ENCODE measurements around the gene IMPA2. TPM values are rescaled to one million over a fixed set of nuclear protein-coding genes. Genes with fewer than 3 reads are reported as not detected.

The IMPA2 gene
- total RNA-seq, 1 donor from 2014 or later: 41.9 TPM

DNA sequence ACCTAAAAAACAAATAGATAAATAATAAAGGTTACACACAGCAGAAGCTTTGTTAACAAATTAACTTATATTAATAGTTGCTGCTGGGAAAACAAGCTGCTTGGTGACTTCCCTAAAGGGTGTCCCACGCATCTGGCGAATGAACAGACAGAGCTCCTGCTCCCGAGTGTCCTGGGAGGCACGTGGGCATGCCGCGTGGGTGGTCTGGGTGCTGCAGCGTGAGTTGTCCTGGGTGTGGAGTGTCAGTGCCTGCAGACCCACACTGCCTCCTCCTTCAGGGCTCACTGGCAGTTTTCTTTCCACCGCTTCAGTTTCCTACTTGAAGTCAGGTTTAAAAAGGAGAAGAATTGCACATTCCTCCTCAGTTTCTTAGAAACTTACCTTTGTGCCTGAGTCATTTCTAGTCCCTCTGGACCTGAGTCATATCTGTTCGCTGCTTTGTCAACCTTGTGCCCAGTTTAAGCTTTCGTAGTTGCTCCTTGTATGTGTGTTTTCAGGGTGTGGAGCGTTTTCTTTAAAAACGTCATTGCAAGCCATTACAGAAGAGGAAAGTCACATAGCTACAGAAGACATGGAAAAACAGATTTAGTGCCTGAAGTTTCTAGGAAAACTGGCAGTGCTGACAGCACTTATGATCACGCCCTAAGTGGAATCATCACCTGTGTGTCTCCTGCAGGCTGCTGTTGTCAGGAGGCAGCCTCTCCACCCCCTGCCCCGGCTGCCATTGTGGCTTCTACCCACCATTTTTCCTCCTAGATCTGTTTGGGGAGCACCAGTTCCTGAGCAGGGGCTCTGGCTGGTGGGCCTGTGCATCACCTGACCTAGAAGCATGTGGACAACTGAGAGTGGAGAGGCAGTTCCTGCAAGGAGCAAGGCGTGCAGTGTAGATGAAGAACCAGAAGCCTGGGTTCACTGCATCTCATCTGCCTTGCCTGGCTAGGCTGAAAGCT, 24.5 kb downstream of the IMPA2 start:
- Histone ChIP-seq H3K79me2 (ENCODE audit: low read depth) (no peaks in the 10 kb centered on the region), H2AFZ (replicated peaks) (no peak overlapping the region), H3K9ac (no peak overlapping the region), H3K27ac (no peak overlapping the region), H3K4me1 (no peaks in the 10 kb centered on the region), H3K4me2 (no peak overlapping the region), H3K36me3 (no peaks in the 10 kb centered on the region), H3K4me3 (no peak overlapping the region), H3F3A (ENCODE audit: low read depth) (no peaks in the 10 kb centered on the region), H4K20me1 (ENCODE audit: low read depth) (peaks cover 12% of the 10 kb centered on the region), H3K27me3 (no peaks in the 10 kb centered on the region), H3K9me3 (ENCODE audit: low read depth) (no peaks in the 10 kb centered on the region)
- H3K9me3 Mint-ChIP-seq: no peaks in the 10 kb centered on the region
- peaks cover 2% of the 10 kb centered on the region for H3K27me3 Mint-ChIP-seq (ENCODE audit: insufficient read depth, low read depth)
- no peak for DNase-seq (ENCODE audit: low spot score)
- H3K36me3 Mint-ChIP-seq: peaks cover 18% of the 10 kb centered on the region
- H3K4me3 Mint-ChIP-seq: no peak overlapping the region
- TF ChIP-seq EZH2phosphoT487 (IDR thresholded peaks at IDR 0.05): no peak
- no peak for TF ChIP-seq EZH2 (IDR thresholded peaks at IDR 0.05)
- TF ChIP-seq, protein P1, sequence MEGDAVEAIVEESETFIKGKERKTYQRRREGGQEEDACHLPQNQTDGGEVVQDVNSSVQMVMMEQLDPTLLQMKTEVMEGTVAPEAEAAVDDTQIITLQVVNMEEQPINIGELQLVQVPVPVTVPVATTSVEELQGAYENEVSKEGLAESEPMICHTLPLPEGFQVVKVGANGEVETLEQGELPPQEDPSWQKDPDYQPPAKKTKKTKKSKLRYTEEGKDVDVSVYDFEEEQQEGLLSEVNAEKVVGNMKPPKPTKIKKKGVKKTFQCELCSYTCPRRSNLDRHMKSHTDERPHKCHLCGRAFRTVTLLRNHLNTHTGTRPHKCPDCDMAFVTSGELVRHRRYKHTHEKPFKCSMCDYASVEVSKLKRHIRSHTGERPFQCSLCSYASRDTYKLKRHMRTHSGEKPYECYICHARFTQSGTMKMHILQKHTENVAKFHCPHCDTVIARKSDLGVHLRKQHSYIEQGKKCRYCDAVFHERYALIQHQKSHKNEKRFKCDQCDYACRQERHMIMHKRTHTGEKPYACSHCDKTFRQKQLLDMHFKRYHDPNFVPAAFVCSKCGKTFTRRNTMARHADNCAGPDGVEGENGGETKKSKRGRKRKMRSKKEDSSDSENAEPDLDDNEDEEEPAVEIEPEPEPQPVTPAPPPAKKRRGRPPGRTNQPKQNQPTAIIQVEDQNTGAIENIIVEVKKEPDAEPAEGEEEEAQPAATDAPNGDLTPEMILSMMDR (IDR thresholded peaks at IDR 0.05): no peak
- H3K27ac Mint-ChIP-seq: peak overlapping the region; percentile 35
- peaks cover 11% of the 10 kb centered on the region for H3K4me1 Mint-ChIP-seq

DNA sequence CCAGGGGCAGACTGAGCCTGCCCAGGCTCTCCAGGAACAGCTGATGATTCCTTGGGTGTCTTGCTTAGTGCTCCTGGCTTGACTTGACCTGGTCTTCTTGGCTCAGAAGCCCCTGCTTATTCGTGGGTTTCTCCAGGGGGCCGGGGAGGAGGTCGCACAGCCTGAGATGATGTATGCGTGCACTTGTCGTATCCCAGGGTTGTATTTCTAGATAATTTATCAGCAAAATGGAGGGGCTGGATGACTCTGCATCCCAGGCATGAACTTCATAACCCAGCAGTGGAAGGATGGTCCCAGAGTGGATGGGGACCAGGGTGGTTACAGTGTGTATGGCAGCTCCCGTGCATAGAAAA, 25.2 kb downstream of the IMPA2 start:
- Mint-ChIP-seq H3K4me3 (no peak overlapping the region), H3K36me3 (peaks cover 15% of the 10 kb centered on the region)

DNA sequence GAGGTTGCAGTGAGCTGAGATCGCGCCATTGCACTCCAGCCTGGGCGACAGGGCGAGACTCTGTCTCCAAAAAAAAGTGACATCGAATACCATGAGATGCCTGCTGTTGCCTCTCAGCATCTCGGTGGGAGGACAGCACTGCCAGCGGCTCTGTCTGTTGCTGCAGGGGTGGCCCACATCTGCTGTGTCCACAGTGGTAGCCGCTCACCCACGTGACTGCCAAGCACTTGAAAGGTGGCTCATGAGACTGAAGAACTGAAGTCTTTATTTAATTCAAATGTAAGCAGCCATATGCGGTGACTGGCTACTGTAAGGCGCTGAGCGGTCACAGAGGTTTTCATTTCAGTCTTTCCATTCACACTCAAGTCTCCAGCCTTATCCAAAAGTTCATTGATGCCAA, 25.8 kb downstream of the IMPA2 start:
- Histone ChIP-seq H3K9ac (no peak overlapping the region), H3K9me3 (ENCODE audit: low read depth) (no peaks in the 10 kb centered on the region), H3K4me1 (no peaks in the 10 kb centered on the region), H3K27ac (no peak overlapping the region), H2AFZ (replicated peaks) (no peak overlapping the region), H3K27me3 (no peaks in the 10 kb centered on the region), H3K4me2 (no peak overlapping the region), H3K79me2 (ENCODE audit: low read depth) (no peaks in the 10 kb centered on the region), H3F3A (ENCODE audit: low read depth) (no peaks in the 10 kb centered on the region), H3K36me3 (no peaks in the 10 kb centered on the region), H3K4me3 (no peak overlapping the region), H4K20me1 (ENCODE audit: low read depth) (peaks cover 12% of the 10 kb centered on the region)
- TF ChIP-seq, protein P1 (IDR thresholded peaks at IDR 0.05): no peak
- TF ChIP-seq EZH2 (IDR thresholded peaks at IDR 0.05) (no peak), EZH2phosphoT487 (IDR thresholded peaks at IDR 0.05) (no peak)
- H3K9me3 Mint-ChIP-seq: no peaks in the 10 kb centered on the region
- peaks cover 11% of the 10 kb centered on the region for H3K4me1 Mint-ChIP-seq
- H3K4me3 Mint-ChIP-seq: no peak overlapping the region
- no peak for DNase-seq (ENCODE audit: low spot score)
- H3K27me3 Mint-ChIP-seq (ENCODE audit: insufficient read depth, low read depth): peaks cover 2% of the 10 kb centered on the region
- peaks cover 14% of the 10 kb centered on the region for H3K36me3 Mint-ChIP-seq
- H3K27ac Mint-ChIP-seq: no peak overlapping the region

More for the DNA sequence above, 25.2 kb downstream of the IMPA2 start:
- H3K4me1 Mint-ChIP-seq: peaks cover 11% of the 10 kb centered on the region
- H3K9me3 ChIP-seq (ENCODE audit: low read depth): no peaks in the 10 kb centered on the region
- H3K9me3 Mint-ChIP-seq: no peaks in the 10 kb centered on the region
- no peaks in the 10 kb centered on the region for H3K36me3 ChIP-seq
- no peak overlapping the region for H3K4me2 ChIP-seq
- TF ChIP-seq EZH2phosphoT487 (IDR thresholded peaks at IDR 0.05) (no peak), EZH2 (IDR thresholded peaks at IDR 0.05) (no peak)
- no peak overlapping the region for H2AFZ ChIP-seq (replicated peaks)
- H4K20me1 ChIP-seq (ENCODE audit: low read depth): peaks cover 12% of the 10 kb centered on the region
- no peaks in the 10 kb centered on the region for H3K27me3 ChIP-seq
- no peaks in the 10 kb centered on the region for H3K4me1 ChIP-seq
- no peaks in the 10 kb centered on the region for H3K79me2 ChIP-seq (ENCODE audit: low read depth)
- no peak overlapping the region for H3K4me3 ChIP-seq
- no peak overlapping the region for H3K27ac ChIP-seq
- H3F3A ChIP-seq (ENCODE audit: low read depth): no peaks in the 10 kb centered on the region
- DNase-seq (ENCODE audit: low spot score): no peak
- H3K9ac ChIP-seq: no peak overlapping the region
- peaks cover 2% of the 10 kb centered on the region for H3K27me3 Mint-ChIP-seq (ENCODE audit: insufficient read depth, low read depth)
- no peak overlapping the region for H3K27ac Mint-ChIP-seq

Measured in neural progenitor cell (in vitro differentiated cells).